Stimulated activated CD4-positive, alpha-beta T cell treated with anti-CD3 and anti-CD28 coated beads, TNF-alpha, amount 100 ng/mL, for 4 hours (primary cell): ENCODE results near the gene CACNA1E.
"Not testable (repeated sequence)": the region's sequence is repeated elsewhere in the genome, so short reads cannot be mapped to it uniquely, and the experiment has no call there.

Source experiments
- DNase-seq, 3 experiments: peaks; one replicate each; pipeline ENCODE4 v3.0.0-alpha.2; 2020; ENCODE audit warnings: low read depth in 3 of 3

Gene CACNA1E

GRCh38 chr1:181809991-181810545 lies 326.8 kb downstream of the CACNA1E start:
- no peak for DNase-seq

- no peak for DNase-seq
Observed at GRCh38 chr1:181812208-181812607, 328.9 kb downstream of the CACNA1E start.

GRCh38 chr1:181813266-181813665 lies 329.9 kb downstream of the CACNA1E start:
- DNase-seq = no peak

GRCh38 chr1:181816608-181817007 lies 333.3 kb downstream of the CACNA1E start:
- DNase-seq = no peak

- DNase-seq = no peak
Observed at GRCh38 chr1:181817091-181817490, 333.8 kb downstream of the CACNA1E start.

GRCh38 chr1:181818459-181818858 lies 335.1 kb downstream of the CACNA1E start:
- DNase-seq = no peak

GRCh38 chr1:181818943-181819342 lies 335.6 kb downstream of the CACNA1E start:
- DNase-seq = no peak

GRCh38 chr1:181821701-181822100 lies 338.4 kb downstream of the CACNA1E start:
- no peak for DNase-seq

GRCh38 chr1:181832173-181832880 lies 349.0 kb downstream of the CACNA1E start:
- not testable (repeated sequence) for DNase-seq

GRCh38 chr1:181846001-181846645 lies 362.8 kb downstream of the CACNA1E start:
- DNase-seq = no peak

GRCh38 chr1:181846681-181847080 lies 363.4 kb downstream of the CACNA1E start:
- DNase-seq = no peak

GRCh38 chr1:181849071-181849470 lies 365.8 kb downstream of the CACNA1E start:
- no peak for DNase-seq

GRCh38 chr1:181854212-181854611 lies 370.9 kb downstream of the CACNA1E start:
- not testable (repeated sequence) for DNase-seq

- no peak for DNase-seq
Observed at GRCh38 chr1:181855380-181855779, 372.1 kb downstream of the CACNA1E start.
